NCI-H2107 treated with DMSO at 0.1 percent for 48 hours (cell line): ENCODE data around the gene POGZ.
A peak's percentile ranks its signal among the peaks of the same experiment; 100 is the strongest.
"Not testable (repeated sequence)": the region's sequence is repeated elsewhere in the genome, so short reads cannot be mapped to it uniquely, and the experiment has no call there.

Source experiments
- DNase-seq: peaks from one replicate; lab custom pipeline; 2025; ENCODE audit not compliant: unreplicated experiment; lab: John Stamatoyannopoulos, UW

The POGZ gene

GRCh38 chr1:151425103-151425502 is 34.2 kb downstream of the POGZ start:
- no peak for DNase-seq

GRCh38 chr1:151419819-151420218 is 39.5 kb downstream of the POGZ start:
- DNase-seq = no peak

GRCh38 chr1:151418081-151418480 is 41.2 kb downstream of the POGZ start:
- DNase-seq = no peak

GRCh38 chr1:151416231-151416630 is 43.1 kb downstream of the POGZ start:
- DNase-seq = no peak

GRCh38 chr1:151411884-151412283 is 47.4 kb downstream of the POGZ start:
- no peak for DNase-seq

GRCh38 chr1:151408891-151409290 is 50.4 kb downstream of the POGZ start:
- DNase-seq = no peak

- no peak for DNase-seq
Measured at GRCh38 chr1:151407304-151407703, 52.0 kb downstream of the POGZ start.

- DNase-seq = no peak
Measured at GRCh38 chr1:151406176-151406575, 53.1 kb downstream of the POGZ start.

GRCh38 chr1:151405187-151405951 is 53.9 kb downstream of the POGZ start:
- no peak for DNase-seq

GRCh38 chr1:151403612-151404011 is 55.7 kb downstream of the POGZ start:
- DNase-seq = no peak

- DNase-seq = no peak
Measured at GRCh38 chr1:151402764-151403163, 56.5 kb downstream of the POGZ start.

GRCh38 chr1:151401860-151402259 is 57.4 kb downstream of the POGZ start:
- no peak for DNase-seq

GRCh38 chr1:151401125-151401788 is 58.0 kb downstream of the POGZ start:
- no peak for DNase-seq

GRCh38 chr1:151399324-151400171 is 59.7 kb downstream of the POGZ start, which contains the start of gene PSMB4:
Gene PSMB4 (plus strand): TSS chr1:151399573. CDS start chr1:151399588, 15 bp downstream.
- peak; percentile 96 for DNase-seq

- not testable (repeated sequence) for DNase-seq
Measured at GRCh38 chr1:151396265-151396664, 63.0 kb downstream of the POGZ start.

GRCh38 chr1:151393583-151393982 is 65.7 kb downstream of the POGZ start:
- no peak for DNase-seq

- DNase-seq = no peak
Measured at GRCh38 chr1:151391079-151391563, 68.2 kb downstream of the POGZ start.

GRCh38 chr1:151390221-151391078 is 68.8 kb downstream of the POGZ start:
- not testable (repeated sequence) for DNase-seq

- DNase-seq = no peak
Measured at GRCh38 chr1:151386002-151386401, 73.3 kb downstream of the POGZ start.

GRCh38 chr1:151384584-151384983 is 74.7 kb downstream of the POGZ start:
- no peak for DNase-seq
